ENCODE measurements around the gene LAPTM5.

Gene LAPTM5

DNA sequence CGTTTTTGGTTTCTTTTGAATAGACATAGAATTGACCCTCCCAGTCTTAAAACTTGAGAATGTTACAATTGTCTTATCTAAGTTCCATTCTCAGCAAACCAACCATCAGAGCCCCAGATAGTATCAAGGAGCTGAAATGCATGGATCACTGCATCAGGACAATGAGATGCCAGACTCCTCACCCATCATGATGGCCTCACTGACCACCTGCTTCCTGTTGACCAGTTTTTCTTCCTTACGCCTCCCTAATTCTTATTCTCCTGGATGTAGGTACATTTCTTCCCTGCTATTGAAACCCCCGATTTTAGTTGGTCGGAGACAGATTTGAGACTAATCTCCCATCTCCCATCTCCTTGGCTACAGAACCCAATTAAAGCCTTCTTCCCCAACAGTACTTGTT lies 51.9 kb downstream of the LAPTM5 start:
- Histone ChIP-seq H3K9me3 (ENCODE audit: control insufficient read depth, insufficient read depth, low read depth, low read length) (no peaks in the 10 kb centered on the region), H3K4me3 (ENCODE audit: low read depth, low read length) (no peak overlapping the region), H3K4me1 (ENCODE audit: control insufficient read depth, insufficient read depth, low read length) (no peaks in the 10 kb centered on the region), H3K36me3 (ENCODE audit: control insufficient read depth in 2 of 2, insufficient read depth in 1 of 2, low read length in 2 of 2) (no peaks in the 10 kb centered on the region), H3K27ac (ENCODE audit: extremely low read depth, low read depth, low read length) (no peak overlapping the region)
- ChIA-PET POLR2A (no interaction called here), CTCF (interaction anchor here (0.7 to 3.1 kb wide), 2 partner anchors 11 to 473 kb away, joined by 3 to 9 read pairs; no protein-coding TSS in a partner anchor)
- TF ChIP-seq EGR2 (tag by site-specific recombination; IDR thresholded peaks at IDR 0.05; ENCODE audit: low read depth) = no peak
- TF ChIP-seq, protein P1, sequence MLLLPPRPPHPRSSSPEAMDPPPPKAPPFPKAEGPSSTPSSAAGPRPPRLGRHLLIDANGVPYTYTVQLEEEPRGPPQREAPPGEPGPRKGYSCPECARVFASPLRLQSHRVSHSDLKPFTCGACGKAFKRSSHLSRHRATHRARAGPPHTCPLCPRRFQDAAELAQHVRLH (tag by site-specific recombination; IDR thresholded peaks at IDR 0.05) = no peak
- TF ChIP-seq SCRT2 (tag by site-specific recombination; IDR thresholded peaks at IDR 0.05) = no peak
- no peak for TF ChIP-seq ZNF16 (tag by site-specific recombination; IDR thresholded peaks at IDR 0.05; ENCODE audit: low read depth)
- TF ChIP-seq, protein P2, sequence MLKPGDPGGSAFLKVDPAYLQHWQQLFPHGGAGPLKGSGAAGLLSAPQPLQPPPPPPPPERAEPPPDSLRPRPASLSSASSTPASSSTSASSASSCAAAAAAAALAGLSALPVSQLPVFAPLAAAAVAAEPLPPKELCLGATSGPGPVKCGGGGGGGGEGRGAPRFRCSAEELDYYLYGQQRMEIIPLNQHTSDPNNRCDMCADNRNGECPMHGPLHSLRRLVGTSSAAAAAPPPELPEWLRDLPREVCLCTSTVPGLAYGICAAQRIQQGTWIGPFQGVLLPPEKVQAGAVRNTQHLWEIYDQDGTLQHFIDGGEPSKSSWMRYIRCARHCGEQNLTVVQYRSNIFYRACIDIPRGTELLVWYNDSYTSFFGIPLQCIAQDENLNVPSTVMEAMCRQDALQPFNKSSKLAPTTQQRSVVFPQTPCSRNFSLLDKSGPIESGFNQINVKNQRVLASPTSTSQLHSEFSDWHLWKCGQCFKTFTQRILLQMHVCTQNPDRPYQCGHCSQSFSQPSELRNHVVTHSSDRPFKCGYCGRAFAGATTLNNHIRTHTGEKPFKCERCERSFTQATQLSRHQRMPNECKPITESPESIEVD (tag by site-specific recombination; IDR thresholded peaks at IDR 0.05) = no peak
- TF ChIP-seq ZNF138 (tag by site-specific recombination; IDR thresholded peaks at IDR 0.05; ENCODE audit: borderline replicate concordance) = no peak

DNA sequence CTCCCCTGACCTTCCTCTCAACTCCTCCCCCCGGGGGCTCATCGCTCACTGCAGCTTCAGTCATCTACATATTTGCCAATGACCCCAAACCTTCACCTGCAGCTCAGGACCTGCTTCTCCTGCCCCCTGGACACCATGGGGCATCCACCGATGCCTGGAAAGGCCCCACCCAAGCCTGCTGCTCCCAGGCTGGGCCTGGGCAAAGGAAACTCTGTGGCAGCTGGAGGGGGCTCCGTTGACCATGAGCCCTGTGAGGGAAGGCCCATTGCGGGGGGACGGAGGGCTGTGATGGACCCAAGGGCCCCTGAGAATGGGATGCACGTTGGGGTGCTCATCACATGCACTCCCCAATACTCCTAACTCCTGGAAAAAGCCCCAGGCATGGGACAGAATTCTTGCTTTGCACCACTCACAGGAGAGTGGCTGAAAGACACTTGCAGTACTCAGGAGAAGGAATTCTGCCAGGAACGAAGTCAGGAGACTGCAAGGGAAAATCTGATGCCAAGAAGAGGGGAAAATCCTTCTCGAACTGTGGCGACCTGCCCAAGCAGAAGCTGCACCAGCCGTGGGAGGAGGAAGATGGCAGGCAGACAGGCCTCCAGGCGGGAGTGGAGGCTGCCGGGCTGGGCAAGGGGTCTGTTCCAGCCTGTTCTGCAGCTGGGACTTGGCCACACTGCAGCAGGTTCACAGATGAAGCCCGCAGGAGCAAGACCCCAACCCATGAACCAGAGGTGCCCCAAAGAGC lies 52.6 kb downstream of the LAPTM5 start:
- CTCF ChIA-PET = no interaction called here
- POLR2A ChIA-PET = no interaction called here
- TF ChIP-seq ZNF785 (tag by site-specific recombination; IDR thresholded peaks at IDR 0.05) (no peak), ZNF37A (tag by site-specific recombination; IDR thresholded peaks at IDR 0.05) (no peak)
- H3K4me1 ChIP-seq (ENCODE audit: control insufficient read depth, insufficient read depth, low read length) = no peaks in the 10 kb centered on the region
- no peak overlapping the region for H3K4me3 ChIP-seq (ENCODE audit: low read depth, low read length)
- no peak overlapping the region for H3K27ac ChIP-seq (ENCODE audit: extremely low read depth, low read depth, low read length)
- H3K36me3 ChIP-seq (ENCODE audit: control insufficient read depth in 2 of 2, insufficient read depth in 1 of 2, low read length in 2 of 2) = no peaks in the 10 kb centered on the region
- no peaks in the 10 kb centered on the region for H3K9me3 ChIP-seq (ENCODE audit: control insufficient read depth, insufficient read depth, low read depth, low read length)

DNA sequence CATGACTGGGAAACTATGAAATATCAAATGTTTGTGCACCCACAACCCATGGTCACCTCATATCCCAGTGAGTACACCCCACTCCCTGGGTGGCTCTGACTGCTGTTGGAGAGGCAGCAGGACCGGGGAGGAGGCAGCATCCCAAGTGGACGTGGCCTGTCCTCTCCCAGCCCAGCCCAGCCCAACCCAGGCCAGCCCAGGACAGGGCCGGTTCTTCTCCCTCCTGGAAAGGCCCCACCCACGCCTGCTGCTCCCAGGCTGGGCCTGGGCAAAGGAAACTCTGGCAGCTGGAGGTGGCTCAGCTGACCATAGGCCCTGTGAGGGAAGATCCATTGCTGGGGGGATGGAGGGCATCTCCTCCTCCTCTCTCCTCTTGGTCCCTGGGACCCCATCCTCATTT lies 53.3 kb downstream of the LAPTM5 start:
- H3K9me3 ChIP-seq (ENCODE audit: control insufficient read depth, insufficient read depth, low read depth, low read length) = no peaks in the 10 kb centered on the region
- TF ChIP-seq ZBTB20 (tag by site-specific recombination; IDR thresholded peaks at IDR 0.05) = no peak
- no peaks in the 10 kb centered on the region for H3K4me1 ChIP-seq (ENCODE audit: control insufficient read depth, insufficient read depth, low read length)
- no peaks in the 10 kb centered on the region for H3K36me3 ChIP-seq (ENCODE audit: control insufficient read depth in 2 of 2, insufficient read depth in 1 of 2, low read length in 2 of 2)
- CTCF ChIA-PET = interaction anchor here (1.1 kb wide), 1 partner anchor 1324 kb away, joined by 3 read pairs; no protein-coding TSS in a partner anchor
- H3K27ac ChIP-seq (ENCODE audit: extremely low read depth, low read depth, low read length) = no peak overlapping the region
- POLR2A ChIA-PET = no interaction called here
- no peak overlapping the region for H3K4me3 ChIP-seq (ENCODE audit: low read depth, low read length)

DNA sequence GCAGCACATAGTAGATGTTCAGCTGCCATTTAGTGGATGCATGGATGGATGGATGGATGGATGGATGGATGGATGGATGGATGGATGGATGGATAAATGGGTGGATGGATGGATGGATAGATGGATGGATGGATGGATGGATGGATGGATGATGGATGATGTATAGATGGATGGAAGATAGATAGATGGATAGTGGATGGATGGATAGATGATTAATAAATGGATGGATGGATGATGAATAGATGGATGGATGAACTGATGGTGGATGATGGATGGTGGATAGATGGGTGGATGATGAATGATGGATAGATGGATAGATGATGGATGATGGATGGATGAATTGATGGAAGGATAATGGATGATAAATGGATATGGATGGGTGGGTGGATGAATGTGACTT lies 54.8 kb downstream of the LAPTM5 start:
- POLR2A ChIA-PET = no interaction called here
- Histone ChIP-seq H3K4me1 (ENCODE audit: control insufficient read depth, insufficient read depth, low read length) (no peaks in the 10 kb centered on the region), H3K9me3 (ENCODE audit: control insufficient read depth, insufficient read depth, low read depth, low read length) (no peaks in the 10 kb centered on the region), H3K36me3 (ENCODE audit: control insufficient read depth in 2 of 2, insufficient read depth in 1 of 2, low read length in 2 of 2) (no peaks in the 10 kb centered on the region), H3K27ac (ENCODE audit: extremely low read depth, low read depth, low read length) (no peak overlapping the region), H3K4me3 (ENCODE audit: low read depth, low read length) (no peak overlapping the region)
- TF ChIP-seq SALL2 (tag by site-specific recombination; IDR thresholded peaks at IDR 0.05; ENCODE audit: borderline replicate concordance) (peak; percentile 49; the same call in 1 of the 2 replicates), ZBTB17 (tag by site-specific recombination; IDR thresholded peaks at IDR 0.05) (peak; percentile 99), ZNF366 (tag by site-specific recombination; conservative IDR thresholded peaks at IDR 0.05) (peak; percentile 99), SETDB1 (IDR thresholded peaks at IDR 0.05; ENCODE audit: insufficient read length, low read length) (no peak)
- TF ChIP-seq, protein P3, sequence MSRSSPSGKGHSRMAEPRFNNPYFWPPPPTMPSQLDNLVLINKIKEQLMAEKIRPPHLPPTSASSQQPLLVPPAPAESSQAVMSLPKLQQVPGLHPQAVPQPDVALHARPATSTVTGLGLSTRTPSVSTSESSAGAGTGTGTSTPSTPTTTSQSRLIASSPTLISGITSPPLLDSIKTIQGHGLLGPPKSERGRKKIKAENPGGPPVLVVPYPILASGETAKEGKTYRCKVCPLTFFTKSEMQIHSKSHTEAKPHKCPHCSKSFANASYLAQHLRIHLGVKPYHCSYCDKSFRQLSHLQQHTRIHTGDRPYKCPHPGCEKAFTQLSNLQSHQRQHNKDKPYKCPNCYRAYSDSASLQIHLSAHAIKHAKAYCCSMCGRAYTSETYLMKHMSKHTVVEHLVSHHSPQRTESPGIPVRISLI (tag by site-specific recombination; IDR thresholded peaks at IDR 0.05) = no peak
- TF ChIP-seq, protein P4, sequence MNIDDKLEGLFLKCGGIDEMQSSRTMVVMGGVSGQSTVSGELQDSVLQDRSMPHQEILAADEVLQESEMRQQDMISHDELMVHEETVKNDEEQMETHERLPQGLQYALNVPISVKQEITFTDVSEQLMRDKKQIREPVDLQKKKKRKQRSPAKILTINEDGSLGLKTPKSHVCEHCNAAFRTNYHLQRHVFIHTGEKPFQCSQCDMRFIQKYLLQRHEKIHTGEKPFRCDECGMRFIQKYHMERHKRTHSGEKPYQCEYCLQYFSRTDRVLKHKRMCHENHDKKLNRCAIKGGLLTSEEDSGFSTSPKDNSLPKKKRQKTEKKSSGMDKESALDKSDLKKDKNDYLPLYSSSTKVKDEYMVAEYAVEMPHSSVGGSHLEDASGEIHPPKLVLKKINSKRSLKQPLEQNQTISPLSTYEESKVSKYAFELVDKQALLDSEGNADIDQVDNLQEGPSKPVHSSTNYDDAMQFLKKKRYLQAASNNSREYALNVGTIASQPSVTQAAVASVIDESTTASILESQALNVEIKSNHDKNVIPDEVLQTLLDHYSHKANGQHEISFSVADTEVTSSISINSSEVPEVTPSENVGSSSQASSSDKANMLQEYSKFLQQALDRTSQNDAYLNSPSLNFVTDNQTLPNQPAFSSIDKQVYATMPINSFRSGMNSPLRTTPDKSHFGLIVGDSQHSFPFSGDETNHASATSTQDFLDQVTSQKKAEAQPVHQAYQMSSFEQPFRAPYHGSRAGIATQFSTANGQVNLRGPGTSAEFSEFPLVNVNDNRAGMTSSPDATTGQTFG (tag by site-specific recombination; IDR thresholded peaks at IDR 0.05; ENCODE audit: borderline replicate concordance) = peak; percentile 58; the same call in 1 of the 2 replicates
- CTCF ChIA-PET = interaction anchor here (1.0 to 1.1 kb wide), 2 partner anchors 322 to 1323 kb away, joined by 3 to 5 read pairs; no protein-coding TSS in a partner anchor

Data from HEK293 (cell line).